ENCODE measurements around the gene PRR33. TPM values are rescaled to one million over a fixed set of nuclear protein-coding genes. Genes with fewer than 3 reads are reported as not detected.
A peak's percentile ranks its signal among the peaks of the same experiment; 100 is the strongest.

Gene PRR33
- total RNA-seq, 2 donors from 2014 or later: 0.17 TPM; not detected in 1

GRCh38 chr11:1866776-1867175 lies 24.9 kb downstream of the PRR33 start:
- TF ChIP-seq POLR2AphosphoS5 (IDR thresholded peaks at IDR 0.05) (no peak), CTCF (IDR thresholded peaks at IDR 0.05) (no peak), POLR2A (IDR thresholded peaks at IDR 0.05) (no peak)
- no peak overlapping the region for H3K4me3 ChIP-seq
- H3K27ac ChIP-seq: no peak overlapping the region
- 79% methylated on average over 15 of the region's 15 CpGs for WGBS
- H3K9me3 ChIP-seq: no peaks in the 10 kb centered on the region
- H3K4me1 ChIP-seq (replicated peaks): no peaks in the 10 kb centered on the region
- intact Hi-C loops (cut with DNase I): no loop called here
- peaks cover 3% of the 10 kb centered on the region for H3K27me3 ChIP-seq (replicated peaks; ENCODE audit: insufficient read depth)
- DNase-seq (ENCODE audit: low spot score): no peak
- no peaks in the 10 kb centered on the region for H3K36me3 ChIP-seq

GRCh38 chr11:1866226-1866625 lies 25.5 kb downstream of the PRR33 start:
- no peak for TF ChIP-seq POLR2A (IDR thresholded peaks at IDR 0.05)
- no peak for TF ChIP-seq CTCF (IDR thresholded peaks at IDR 0.05)
- TF ChIP-seq POLR2AphosphoS5 (IDR thresholded peaks at IDR 0.05): no peak
- Histone ChIP-seq H3K36me3 (no peaks in the 10 kb centered on the region), H3K4me1 (replicated peaks) (no peaks in the 10 kb centered on the region), H3K27ac (no peak overlapping the region), H3K4me3 (no peak overlapping the region), H3K27me3 (replicated peaks; ENCODE audit: insufficient read depth) (peaks cover 3% of the 10 kb centered on the region), H3K9me3 (no peaks in the 10 kb centered on the region)
- no peak for DNase-seq (ENCODE audit: low spot score)
- 93% methylated on average over 8 of the region's 8 CpGs for WGBS
- intact Hi-C loops (cut with DNase I): no loop called here

- H3K4me1 ChIP-seq (replicated peaks): no peaks in the 10 kb centered on the region
- intact Hi-C loops (cut with DNase I): no loop called here
- TF ChIP-seq POLR2AphosphoS5 (IDR thresholded peaks at IDR 0.05) (no peak), POLR2A (IDR thresholded peaks at IDR 0.05) (no peak), CTCF (IDR thresholded peaks at IDR 0.05) (no peak)
- H3K9me3 ChIP-seq: no peaks in the 10 kb centered on the region
- H3K27me3 ChIP-seq (replicated peaks; ENCODE audit: insufficient read depth): no peaks in the 10 kb centered on the region
- no peaks in the 10 kb centered on the region for H3K36me3 ChIP-seq
- no peak overlapping the region for H3K4me3 ChIP-seq
- DNase-seq (ENCODE audit: low spot score): no peak
- WGBS: 76% methylated on average over 30 of the region's 30 CpGs
- H3K27ac ChIP-seq: peak overlapping the region in 1 of 2 donors; percentile 41
Measured at GRCh38 chr11:1864831-1865665, 26.6 kb downstream of the PRR33 start.

GRCh38 chr11:1864231-1864630 lies 27.5 kb downstream of the PRR33 start:
- Histone ChIP-seq H3K4me3 (no peak overlapping the region), H3K9me3 (no peaks in the 10 kb centered on the region), H3K4me1 (replicated peaks) (no peaks in the 10 kb centered on the region), H3K27ac (peak overlapping the region; percentile 41 to 60), H3K27me3 (replicated peaks; ENCODE audit: insufficient read depth) (no peaks in the 10 kb centered on the region), H3K36me3 (no peaks in the 10 kb centered on the region)
- TF ChIP-seq CTCF (IDR thresholded peaks at IDR 0.05) (no peak), POLR2AphosphoS5 (IDR thresholded peaks at IDR 0.05) (no peak), POLR2A (IDR thresholded peaks at IDR 0.05) (no peak)
- DNase-seq (ENCODE audit: low spot score): no peak
- WGBS: 27% methylated on average over 18 of the region's 18 CpGs
- intact Hi-C loops (cut with DNase I): no loop called here

Measured in prostate gland (tissue), 2 donors.